ENCODE measurements around the gene TUBG1.

DNA sequence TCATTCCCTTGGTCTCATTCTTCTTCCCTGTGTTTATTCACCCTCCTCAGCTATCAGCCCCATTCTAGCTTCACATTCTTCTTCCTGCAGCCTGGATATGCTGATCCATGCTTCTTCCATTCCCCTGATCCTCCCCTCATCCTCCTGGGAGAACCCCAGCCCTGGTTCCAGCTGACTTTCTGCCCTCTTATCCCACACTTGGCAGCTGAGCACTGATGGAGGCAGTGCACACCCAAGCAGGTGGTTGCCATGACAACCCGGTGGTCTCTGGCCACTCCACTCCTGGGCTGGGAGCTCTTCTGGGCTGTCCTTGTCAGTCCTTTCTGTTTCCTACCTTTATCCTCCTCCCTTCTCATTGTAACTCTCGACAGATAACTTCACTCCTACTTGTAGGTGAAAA is 32.9 kb downstream of the TUBG1 start:
- no peak for TF ChIP-seq POLR2A (IDR thresholded peaks at IDR 0.05)
- TF ChIP-seq, protein P1, sequence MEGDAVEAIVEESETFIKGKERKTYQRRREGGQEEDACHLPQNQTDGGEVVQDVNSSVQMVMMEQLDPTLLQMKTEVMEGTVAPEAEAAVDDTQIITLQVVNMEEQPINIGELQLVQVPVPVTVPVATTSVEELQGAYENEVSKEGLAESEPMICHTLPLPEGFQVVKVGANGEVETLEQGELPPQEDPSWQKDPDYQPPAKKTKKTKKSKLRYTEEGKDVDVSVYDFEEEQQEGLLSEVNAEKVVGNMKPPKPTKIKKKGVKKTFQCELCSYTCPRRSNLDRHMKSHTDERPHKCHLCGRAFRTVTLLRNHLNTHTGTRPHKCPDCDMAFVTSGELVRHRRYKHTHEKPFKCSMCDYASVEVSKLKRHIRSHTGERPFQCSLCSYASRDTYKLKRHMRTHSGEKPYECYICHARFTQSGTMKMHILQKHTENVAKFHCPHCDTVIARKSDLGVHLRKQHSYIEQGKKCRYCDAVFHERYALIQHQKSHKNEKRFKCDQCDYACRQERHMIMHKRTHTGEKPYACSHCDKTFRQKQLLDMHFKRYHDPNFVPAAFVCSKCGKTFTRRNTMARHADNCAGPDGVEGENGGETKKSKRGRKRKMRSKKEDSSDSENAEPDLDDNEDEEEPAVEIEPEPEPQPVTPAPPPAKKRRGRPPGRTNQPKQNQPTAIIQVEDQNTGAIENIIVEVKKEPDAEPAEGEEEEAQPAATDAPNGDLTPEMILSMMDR (IDR thresholded peaks at IDR 0.05) = no peak
- no peak for TF ChIP-seq POLR2AphosphoS5 (IDR thresholded peaks at IDR 0.05; ENCODE audit: insufficient read depth in 1 of 2, low read depth in 1 of 2)
